Tibial nerve (tissue), 4 donors: ENCODE results near the gene LGALS9. TPM values are rescaled to one million over a fixed set of nuclear protein-coding genes. Genes with fewer than 3 reads are reported as not detected.
A peak's percentile ranks its signal among the peaks of the same experiment; 100 is the strongest.
"Not testable (repeated sequence)": the region's sequence is repeated elsewhere in the genome, so short reads cannot be mapped to it uniquely, and the experiment has no call there.

ENCODE experiments used
- DNase-seq, 2 donors: peaks; one replicate each; pipeline ENCODE4 v3.0.0-alpha.2; 2019; ENCODE audit warnings: low spot score in 2 of 2
- H3K27ac ChIP-seq, 4 donors: fragments of 200-600 bp; sonication (generic) in 3 of 4; one replicate each; pipeline ENCODE4 v1.5.1; 2017 to 2019; ENCODE audit warnings: mild to moderate bottlenecking in 1 of 4
- H3K27me3 ChIP-seq, 2 donors: fragments of 200-600 bp; sonication (generic) in 1 of 2; one replicate each; pipeline versions ENCODE4 v1.5.1 to v1.6.0; 2017 to 2019
- H3K36me3 ChIP-seq, 3 donors: fragments of 200-600 bp; sonication (generic); one replicate each; pipeline ENCODE4 v1.5.1; 2018 to 2019
- H3K4me1 ChIP-seq, 4 donors: fragments of 200-600 bp; sonication (generic) in 3 of 4; one replicate each; pipeline ENCODE4 v1.5.1; 2017 to 2019
- H3K4me3 ChIP-seq, 4 donors: fragments of 200-600 bp; sonication (generic) in 3 of 4; one replicate each; pipeline ENCODE4 v1.5.1; 2017 to 2019; ENCODE audit warnings: mild to moderate bottlenecking in 1 of 4, moderate library complexity in 1 of 4
- H3K9me3 ChIP-seq, 4 donors: fragments of 200-600 bp; sonication (generic) in 3 of 4; one replicate each; pipeline ENCODE4 v1.5.1; 2017 to 2019
- EP300 ChIP-seq, 2 donors: sonication (generic); formaldehyde crosslinking; IDR thresholded peaks; one replicate each; pipeline ENCODE4 v1.6.1; 2017; ENCODE audit warnings: antibody characterized with exemption in 2 of 2, mild to moderate bottlenecking in 1 of 2
- POLR2A ChIP-seq, 2 donors: fragments of 450-650 bp; IDR thresholded peaks; one replicate each; pipeline ENCODE4 v1.6.1; 2017; ENCODE audit warnings: antibody characterized with exemption in 2 of 2, mild to moderate bottlenecking in 2 of 2, moderate library complexity in 2 of 2
- WGBS, 2 donors: methylation state at CpG; one replicate each; pipeline ENCODE4 v1.1.5; 2018; 5-methylcytosine and 5-hydroxymethylcytosine counted together
- total RNA-seq, 4 donors: library from RNA; depleted of rRNA; stranded (reverse); fragments of >200 nt; gene quantifications; one replicate each; pipeline ENCODE4 v1.1.0, GENCODE V29; 2016
- TF ChIP-seq, protein P1 (sequence below), 5 experiments: fragments of 200-600 bp in 3 of 5; fragments of 450-650 bp in 2 of 5; sonication (generic) in 3 of 5; IDR thresholded peaks; one replicate each; pipeline ENCODE4 v1.5.1; 2016 to 2019; ENCODE audit warnings: antibody characterized with exemption in 5 of 5, mild to moderate bottlenecking in 3 of 5, moderate library complexity in 2 of 5

LGALS9 gene
- total RNA-seq, 4 donors from 2014 or later, result 11.9 to 73.5 (median 20.7) TPM

DNA sequence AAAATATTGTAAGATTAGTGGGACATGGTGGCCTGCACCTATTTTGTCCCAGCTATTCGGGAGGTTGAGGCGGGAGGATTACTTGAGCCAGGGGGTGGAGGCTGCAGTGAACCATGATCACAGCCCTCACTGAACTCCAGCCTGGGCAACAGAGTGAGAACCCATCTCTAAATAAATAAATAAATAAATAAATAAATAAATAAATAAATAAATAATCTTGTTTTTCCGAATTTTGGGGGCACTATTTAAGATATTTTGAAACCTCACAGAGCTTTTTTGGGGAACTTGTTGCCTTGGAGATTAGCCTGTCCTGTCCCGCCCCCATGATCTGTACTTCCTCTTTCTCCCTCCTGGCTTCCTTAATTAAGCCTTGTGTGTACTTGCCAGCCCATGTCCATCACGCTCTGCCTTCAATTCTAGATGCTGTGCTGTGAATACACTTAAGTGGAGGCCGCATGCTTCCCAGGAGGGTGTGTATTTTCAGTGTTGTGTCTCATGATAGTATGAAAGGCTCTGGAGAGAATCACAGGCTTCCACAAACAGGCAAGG lies 4.4 kb downstream of the LGALS9 start:
- peaks cover 0 to 15% (median 1%) of the 10 kb centered on the region in 3 donors for H3K36me3 ChIP-seq
- H3K27ac ChIP-seq, result peak overlapping the region in 1 of 4 donors; percentile 26
- no peak for TF ChIP-seq EP300 (IDR thresholded peaks at IDR 0.05)
- TF ChIP-seq, protein P1, sequence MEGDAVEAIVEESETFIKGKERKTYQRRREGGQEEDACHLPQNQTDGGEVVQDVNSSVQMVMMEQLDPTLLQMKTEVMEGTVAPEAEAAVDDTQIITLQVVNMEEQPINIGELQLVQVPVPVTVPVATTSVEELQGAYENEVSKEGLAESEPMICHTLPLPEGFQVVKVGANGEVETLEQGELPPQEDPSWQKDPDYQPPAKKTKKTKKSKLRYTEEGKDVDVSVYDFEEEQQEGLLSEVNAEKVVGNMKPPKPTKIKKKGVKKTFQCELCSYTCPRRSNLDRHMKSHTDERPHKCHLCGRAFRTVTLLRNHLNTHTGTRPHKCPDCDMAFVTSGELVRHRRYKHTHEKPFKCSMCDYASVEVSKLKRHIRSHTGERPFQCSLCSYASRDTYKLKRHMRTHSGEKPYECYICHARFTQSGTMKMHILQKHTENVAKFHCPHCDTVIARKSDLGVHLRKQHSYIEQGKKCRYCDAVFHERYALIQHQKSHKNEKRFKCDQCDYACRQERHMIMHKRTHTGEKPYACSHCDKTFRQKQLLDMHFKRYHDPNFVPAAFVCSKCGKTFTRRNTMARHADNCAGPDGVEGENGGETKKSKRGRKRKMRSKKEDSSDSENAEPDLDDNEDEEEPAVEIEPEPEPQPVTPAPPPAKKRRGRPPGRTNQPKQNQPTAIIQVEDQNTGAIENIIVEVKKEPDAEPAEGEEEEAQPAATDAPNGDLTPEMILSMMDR (IDR thresholded peaks at IDR 0.05), result no peak
- TF ChIP-seq POLR2A (IDR thresholded peaks at IDR 0.05), result no peak
- no peaks in the 10 kb centered on the region for H3K9me3 ChIP-seq
- peak in 1 of 2 donors; percentile 47 for DNase-seq
- peaks cover 0 to 34% (median 24%) of the 10 kb centered on the region in 4 donors for H3K4me1 ChIP-seq
- H3K4me3 ChIP-seq, result no peak overlapping the region
- WGBS, 2 donors, result 81 to 88% methylated on average over 6 of the region's 6 CpGs
- H3K27me3 ChIP-seq, result no peaks in the 10 kb centered on the region

DNA sequence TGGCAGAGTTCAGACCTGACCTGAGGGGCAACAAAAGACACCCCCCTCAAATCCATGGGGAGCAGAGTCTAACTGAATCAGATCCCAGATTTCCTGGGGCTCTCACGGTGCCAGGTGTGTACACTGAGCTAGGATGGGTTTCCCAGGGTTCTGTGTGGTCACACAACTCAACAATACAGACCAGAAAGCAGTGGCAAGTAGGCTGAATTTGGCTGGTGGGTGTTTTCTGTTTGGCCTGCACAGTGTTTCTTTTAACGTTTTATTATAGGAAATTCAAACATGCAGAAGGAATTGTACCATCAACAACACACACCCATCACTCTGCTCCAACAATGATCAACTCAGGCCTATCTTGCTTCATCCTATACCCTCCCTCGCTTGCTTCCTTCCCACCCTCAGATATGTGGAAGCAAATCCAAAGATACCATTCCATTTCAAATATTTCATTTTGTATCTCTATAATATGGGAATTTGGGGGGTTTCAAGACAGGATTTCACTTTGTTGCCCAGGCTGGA lies 5.1 kb downstream of the LGALS9 start:
- not testable (repeated sequence) for H3K27me3 ChIP-seq, H3K4me3 ChIP-seq, DNase-seq, H3K9me3 ChIP-seq
- WGBS, 2 donors, result 69 to 78% methylated on average over 3 of the region's 3 CpGs
- peaks cover 0 to 22% (median 3%) of the 10 kb centered on the region in 3 donors for H3K36me3 ChIP-seq
- peaks cover 0 to 32% (median 21%) of the 10 kb centered on the region in 4 donors for H3K4me1 ChIP-seq
- H3K27ac ChIP-seq, result peak overlapping the region in 1 of 4 donors; percentile 26

GRCh38 chr17:27637818-27638217 lies 6.8 kb downstream of the LGALS9 start:
- H3K27me3 ChIP-seq, H3K27ac ChIP-seq, DNase-seq, H3K9me3 ChIP-seq, H3K4me3 ChIP-seq: not testable (repeated sequence)
- WGBS, 2 donors, result 92 to 100% methylated on average over 2 to 7 of the region's 7 CpGs
- peaks cover 0 to 16% (median 9%) of the 10 kb centered on the region in 4 donors for H3K4me1 ChIP-seq
- H3K36me3 ChIP-seq, result peaks cover 0 to 24% (median 3%) of the 10 kb centered on the region in 3 donors

- H3K27me3 ChIP-seq, H3K9me3 ChIP-seq, H3K4me3 ChIP-seq, H3K27ac ChIP-seq, H3K4me1 ChIP-seq, DNase-seq: not testable (repeated sequence)
- peaks cover 0 to 24% (median 3%) of the 10 kb centered on the region in 3 donors for H3K36me3 ChIP-seq
- WGBS, 2 donors, result 75 to 93% methylated on average over 1 of the region's 5 CpGs
Measured at GRCh38 chr17:27638415-27638914, 7.5 kb downstream of the LGALS9 start.

- WGBS, 2 donors, result 76 to 84% methylated on average over 4 of the region's 4 CpGs
- Histone ChIP-seq H3K27ac (no peak overlapping the region), H3K4me3 (no peak overlapping the region), H3K4me1 (no peaks in the 10 kb centered on the region), H3K9me3 (no peaks in the 10 kb centered on the region), H3K36me3 (peaks cover 0 to 24% (median 3%) of the 10 kb centered on the region in 3 donors), H3K27me3 (no peaks in the 10 kb centered on the region)
- DNase-seq, result no peak
- TF ChIP-seq, protein P1 (IDR thresholded peaks at IDR 0.05), result no peak
- TF ChIP-seq EP300 (IDR thresholded peaks at IDR 0.05) (no peak), POLR2A (IDR thresholded peaks at IDR 0.05) (no peak)
Measured at GRCh38 chr17:27640790-27641189, 9.8 kb downstream of the LGALS9 start.

GRCh38 chr17:27644586-27644985 lies 13.6 kb downstream of the LGALS9 start:
- Histone ChIP-seq H3K4me3 (no peak overlapping the region), H3K27me3 (no peaks in the 10 kb centered on the region), H3K27ac (no peak overlapping the region), H3K36me3 (peaks cover 0 to 21% (median 3%) of the 10 kb centered on the region in 3 donors), H3K4me1 (no peaks in the 10 kb centered on the region), H3K9me3 (no peaks in the 10 kb centered on the region)
- peak in 1 of 2 donors; percentile 47 for DNase-seq
- no peak for TF ChIP-seq EP300 (IDR thresholded peaks at IDR 0.05)
- TF ChIP-seq, protein P1 (IDR thresholded peaks at IDR 0.05), result no peak
- no peak for TF ChIP-seq POLR2A (IDR thresholded peaks at IDR 0.05)
- 81 to 83% methylated on average over 9 of the region's 9 CpGs for WGBS, 2 donors

DNA sequence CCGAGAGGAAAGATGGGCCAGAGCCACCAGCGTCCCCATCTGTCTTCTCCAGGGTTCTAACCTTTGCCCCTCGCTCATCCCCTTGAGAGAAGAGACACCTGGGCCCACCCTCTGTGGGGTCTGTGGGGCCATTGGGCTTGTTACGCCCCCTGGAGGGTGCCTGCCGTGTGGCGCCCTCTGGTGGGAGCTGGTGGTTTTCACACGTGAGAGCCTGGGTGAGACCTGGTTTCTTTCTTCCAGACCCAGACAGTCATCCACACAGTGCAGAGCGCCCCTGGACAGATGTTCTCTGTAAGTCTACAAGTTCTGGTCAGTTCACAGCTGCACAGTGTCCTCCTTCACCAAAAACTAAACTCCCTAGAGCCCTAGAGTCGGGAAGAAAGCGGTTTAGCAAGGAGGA lies 14.6 kb downstream of the LGALS9 start:
- not testable (repeated sequence) for H3K4me1 ChIP-seq, H3K27ac ChIP-seq, H3K9me3 ChIP-seq, H3K4me3 ChIP-seq, H3K27me3 ChIP-seq, DNase-seq
- 74% methylated on average over 3 of the region's 10 CpGs for WGBS, 2 donors
- peaks cover 0 to 13% (median 0%) of the 10 kb centered on the region in 3 donors for H3K36me3 ChIP-seq
